G401.6 (cell line): Measurements from ENCODE around the gene C1QB.
"Not testable (repeated sequence)": the region's sequence is repeated elsewhere in the genome, so short reads cannot be mapped to it uniquely, and the experiment has no call there.

ENCODE experiments used
- FAIRE-seq: peaks from 2 replicates; lab custom pipeline; 2012; peaks lifted over from hg19 to GRCh38; lab: Jason Lieb, UNC

C1QB gene

DNA sequence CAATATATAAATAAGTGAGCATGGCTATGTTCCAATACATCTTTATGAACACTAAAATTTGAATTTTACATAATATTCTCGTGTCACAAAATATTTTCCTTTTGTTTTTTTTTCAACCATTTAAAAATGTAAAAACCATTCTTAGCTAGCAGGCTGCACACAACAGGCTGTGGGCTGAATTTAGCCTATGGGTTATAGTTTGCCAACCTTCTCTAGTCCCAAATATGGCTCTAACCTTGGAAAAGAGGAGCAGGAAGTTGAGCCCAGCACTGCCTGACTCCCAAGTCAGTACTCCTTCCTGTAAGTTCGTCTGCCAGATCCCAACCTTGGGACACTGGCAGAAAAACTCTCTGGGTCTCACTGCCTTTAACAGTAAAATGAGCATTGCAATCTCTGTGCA is 13.4 kb downstream of the C1QB start:
- FAIRE-seq, result no peak

- not testable (repeated sequence) for FAIRE-seq
Observed at GRCh38 chr1:22668840-22669239, 15.8 kb downstream of the C1QB start.

DNA sequence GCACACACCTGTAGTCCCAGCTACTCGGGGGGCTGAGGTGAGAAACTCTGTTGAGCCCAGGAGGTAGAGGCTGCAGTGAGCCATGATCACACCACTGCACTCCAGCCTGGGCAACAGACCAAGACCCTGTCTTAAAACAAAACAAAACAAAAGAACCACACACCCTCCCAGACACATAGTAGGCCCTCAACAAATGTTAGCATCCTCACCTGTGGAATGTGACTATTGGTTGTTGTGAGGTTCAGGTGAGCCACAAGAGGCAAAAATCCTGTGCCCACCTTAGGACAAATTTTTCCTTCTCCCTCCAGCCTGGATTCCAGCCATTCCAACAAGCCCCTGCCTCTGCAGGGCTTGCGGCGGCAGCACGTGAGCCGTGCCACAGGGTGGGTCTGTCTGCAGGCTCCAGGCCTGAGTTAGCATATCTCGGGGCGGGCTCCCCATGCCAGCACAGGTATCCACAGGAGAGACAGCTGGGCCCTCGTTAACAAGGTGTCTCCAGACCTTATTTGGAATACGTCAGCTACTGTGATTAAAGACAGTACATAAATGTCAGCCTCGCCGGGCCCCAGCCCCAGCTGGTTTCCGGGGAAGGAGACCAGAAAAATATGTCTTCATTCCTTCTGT is 17.4 kb downstream of the C1QB start:
- no peak for FAIRE-seq

DNA sequence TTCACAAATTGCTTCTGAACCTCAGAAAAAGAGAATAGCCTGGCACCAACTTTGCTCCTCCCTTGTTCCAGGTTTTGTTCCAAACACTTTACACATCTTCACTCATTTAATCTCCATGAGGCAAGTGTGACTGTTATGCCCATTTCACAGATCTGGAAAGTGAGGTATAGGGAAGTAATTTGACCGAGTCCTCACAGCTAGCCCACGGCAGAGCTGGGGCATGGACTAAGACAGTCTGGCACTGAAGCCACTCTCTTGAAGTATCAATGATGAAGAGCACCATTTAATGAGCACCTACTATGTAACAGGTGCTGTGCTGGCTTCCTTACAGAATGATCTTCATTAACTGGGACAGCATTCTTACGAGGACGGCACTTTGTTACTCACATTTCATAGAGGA is 19.0 kb downstream of the C1QB start:
- FAIRE-seq, result no peak

GRCh38 chr1:22673486-22674409 is 20.7 kb downstream of the C1QB start:
- FAIRE-seq, result peak; percentile 52

- FAIRE-seq, result no peak
Observed at GRCh38 chr1:22674410-22674749, 21.3 kb downstream of the C1QB start.

- not testable (repeated sequence) for FAIRE-seq
Observed at GRCh38 chr1:22676151-22676550, 23.1 kb downstream of the C1QB start.

GRCh38 chr1:22676916-22677583 is 24.0 kb downstream of the C1QB start:
- no peak for FAIRE-seq

DNA sequence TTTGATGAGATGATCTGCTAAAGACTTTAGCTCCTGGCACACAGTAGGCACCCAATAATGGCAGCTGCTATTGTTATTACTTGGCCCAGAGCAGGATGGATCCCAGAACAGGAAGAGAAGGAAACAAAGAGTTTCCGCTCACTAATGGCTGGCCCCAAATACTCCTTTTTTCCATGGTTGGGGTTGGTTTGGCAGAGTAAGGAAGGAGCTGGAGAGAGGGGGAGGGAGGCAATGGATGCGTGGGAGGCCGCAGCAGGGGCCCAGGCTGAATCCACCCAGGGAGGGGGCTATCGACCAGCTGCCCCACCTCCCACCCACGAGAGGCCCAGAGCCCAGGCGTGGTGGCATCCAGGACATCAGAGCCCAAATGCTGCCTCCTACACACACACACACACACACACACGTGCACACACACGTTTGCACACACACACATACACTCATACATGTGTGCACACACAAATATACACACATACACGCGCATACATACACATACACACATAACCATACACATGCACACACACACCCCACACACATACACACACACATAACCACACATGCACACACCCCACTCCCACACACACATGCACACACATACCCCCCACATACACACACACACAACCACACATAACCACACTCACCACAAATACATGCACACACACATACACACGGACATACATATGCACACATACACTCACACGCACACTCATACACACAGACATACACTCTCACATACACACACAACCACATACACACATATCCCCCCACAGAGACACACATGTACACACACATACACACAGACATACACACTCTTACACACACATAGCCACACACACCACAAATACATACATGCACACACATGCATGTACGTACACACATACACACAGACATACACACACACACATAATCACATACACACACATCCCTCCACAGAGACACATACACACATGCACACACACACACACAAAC is 25.2 kb downstream of the C1QB start:
- FAIRE-seq, result no peak

- no peak for FAIRE-seq
Observed at GRCh38 chr1:22680726-22681125, 27.7 kb downstream of the C1QB start.

DNA sequence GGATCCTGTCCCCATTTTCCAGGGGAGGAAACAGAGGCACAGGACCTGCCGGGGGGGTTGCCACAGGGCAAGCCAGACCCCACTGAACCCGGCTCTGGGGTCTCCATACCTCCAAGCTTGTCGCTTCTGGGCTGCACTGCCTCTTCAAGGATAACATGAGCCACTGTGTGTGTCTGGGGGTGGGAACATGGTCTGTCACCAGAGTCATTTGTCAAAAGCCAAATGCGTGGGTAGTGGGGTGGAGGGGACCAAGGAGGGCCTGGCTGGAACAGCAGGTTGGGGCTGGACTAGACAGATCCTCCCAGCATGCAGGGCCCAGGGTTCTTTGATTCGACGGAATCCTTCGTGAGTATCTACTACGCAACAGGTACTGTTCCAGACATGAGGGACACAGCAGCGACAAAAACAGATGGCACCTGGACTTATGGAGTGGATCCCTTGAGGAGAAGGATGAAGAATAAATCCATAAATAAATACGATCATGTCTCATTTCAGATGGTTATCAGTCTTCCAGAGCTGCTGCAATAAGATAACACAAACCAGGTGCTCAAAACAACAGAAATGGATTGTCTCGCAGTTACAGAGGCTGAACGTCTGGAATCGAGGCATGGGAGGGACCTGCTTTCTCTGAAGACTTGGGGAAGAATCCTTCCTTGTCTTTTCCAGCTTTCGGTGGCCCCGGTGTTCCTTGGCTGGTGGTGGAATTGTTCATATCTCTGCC is 28.7 kb downstream of the C1QB start:
- FAIRE-seq, result no peak

DNA sequence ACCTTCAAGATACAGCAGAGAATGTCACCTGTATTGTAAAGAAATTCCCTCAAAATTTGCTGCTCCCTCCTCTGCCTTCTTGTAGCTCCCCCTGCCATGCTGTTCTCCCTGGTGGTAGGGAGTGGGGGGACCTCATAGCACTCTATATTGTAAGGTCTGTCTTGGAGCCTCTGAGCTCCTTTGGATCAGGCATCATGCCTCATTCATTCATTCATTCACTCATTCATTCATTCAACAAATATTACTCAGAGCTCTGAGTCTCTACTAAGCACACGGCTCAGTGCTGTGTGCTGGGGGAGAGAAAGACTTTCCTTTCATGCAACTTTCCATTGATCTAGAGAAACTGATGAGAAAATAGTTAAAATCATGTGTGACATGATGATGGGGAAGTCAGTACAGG is 30.5 kb downstream of the C1QB start:
- no peak for FAIRE-seq

GRCh38 chr1:22685591-22686059 is 32.6 kb downstream of the C1QB start:
- no peak for FAIRE-seq

GRCh38 chr1:22687191-22687590 is 34.2 kb downstream of the C1QB start:
- no peak for FAIRE-seq

- FAIRE-seq, result no peak
Observed at GRCh38 chr1:22688466-22688865, 35.4 kb downstream of the C1QB start.

GRCh38 chr1:22689505-22689904 is 36.5 kb downstream of the C1QB start:
- FAIRE-seq, result no peak

DNA sequence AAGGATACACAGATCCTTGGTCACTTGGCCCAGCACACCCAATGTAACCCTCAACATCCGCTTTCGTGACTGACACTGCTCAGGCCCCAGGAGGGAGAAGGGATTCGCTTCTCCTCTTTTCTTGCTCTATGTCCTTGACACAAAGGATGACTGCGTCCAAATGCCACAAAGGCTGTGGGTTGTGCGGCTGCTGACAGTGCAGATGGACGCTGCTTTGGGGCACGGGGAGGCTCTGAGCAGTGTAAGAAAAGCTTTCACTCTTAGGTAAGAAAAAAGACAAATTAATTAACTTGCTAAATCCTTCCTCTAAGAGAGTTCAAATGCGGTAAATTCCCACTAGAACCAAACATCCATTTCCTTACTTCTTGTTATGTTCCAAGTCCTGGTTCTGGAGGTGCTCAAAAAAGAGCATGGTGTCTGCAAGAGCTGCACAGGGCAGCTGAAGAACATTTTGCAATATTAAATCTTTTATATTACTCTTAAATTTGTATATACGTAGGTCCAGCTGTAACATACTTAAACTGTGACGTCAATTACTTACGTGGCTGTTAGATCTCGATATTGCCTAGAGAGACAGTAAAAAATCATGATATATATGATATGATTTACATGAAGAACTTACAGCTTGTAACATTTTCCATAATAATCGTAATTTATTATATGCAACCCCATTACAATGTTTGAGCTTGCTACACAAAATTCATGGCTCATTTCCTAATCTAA is 38.2 kb downstream of the C1QB start:
- no peak for FAIRE-seq

DNA sequence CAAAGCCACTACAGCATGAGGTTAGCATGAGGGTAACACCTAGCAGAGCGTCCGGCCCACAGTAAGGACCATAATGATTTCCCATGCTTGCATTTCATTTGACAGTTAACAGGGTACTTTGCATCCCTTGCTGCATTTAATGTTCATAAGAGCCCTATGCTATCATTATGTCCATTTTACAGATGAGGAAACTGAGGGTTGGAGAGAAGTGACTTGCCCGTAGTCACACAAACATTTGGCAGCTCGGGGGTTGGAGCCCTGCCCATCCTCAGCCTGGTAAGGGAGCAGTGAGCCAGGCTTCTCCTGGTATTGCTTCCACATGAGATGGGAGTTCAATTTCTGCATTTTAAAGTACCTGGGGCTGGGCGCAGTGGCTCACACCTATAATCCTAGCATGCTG is 41.1 kb downstream of the C1QB start:
- no peak for FAIRE-seq

- no peak for FAIRE-seq
Observed at GRCh38 chr1:22696610-22697009, 43.6 kb downstream of the C1QB start.

GRCh38 chr1:22697980-22698379 is 44.9 kb downstream of the C1QB start:
- FAIRE-seq, result no peak
